Dermis microvascular lymphatic vessel endothelial cell (primary cell): ENCODE results near the gene KCNMB2. TPM values are rescaled to one million over a fixed set of nuclear protein-coding genes. Genes with fewer than 3 reads are reported as not detected.
A peak's percentile ranks its signal among the peaks of the same experiment; 100 is the strongest.
"Not testable (repeated sequence)": the region's sequence is repeated elsewhere in the genome, so short reads cannot be mapped to it uniquely, and the experiment has no call there.

Experiments
- DNase-seq, 2 donors: peaks; one replicate each; pipeline versions ENCODE4 v3.0.0 to v3.0.0-alpha.2; 2010; ENCODE audit warnings: low read depth in 2 of 2
- total RNA-seq: library from RNA; depleted of rRNA; stranded (reverse); fragments of >200 nt; gene quantifications from 2 replicates; pipeline ENCODE4 v1.2.1, GENCODE V29; 2014

The KCNMB2 gene
- total RNA-seq, 1 donor from 2014 or later = not detected

DNA sequence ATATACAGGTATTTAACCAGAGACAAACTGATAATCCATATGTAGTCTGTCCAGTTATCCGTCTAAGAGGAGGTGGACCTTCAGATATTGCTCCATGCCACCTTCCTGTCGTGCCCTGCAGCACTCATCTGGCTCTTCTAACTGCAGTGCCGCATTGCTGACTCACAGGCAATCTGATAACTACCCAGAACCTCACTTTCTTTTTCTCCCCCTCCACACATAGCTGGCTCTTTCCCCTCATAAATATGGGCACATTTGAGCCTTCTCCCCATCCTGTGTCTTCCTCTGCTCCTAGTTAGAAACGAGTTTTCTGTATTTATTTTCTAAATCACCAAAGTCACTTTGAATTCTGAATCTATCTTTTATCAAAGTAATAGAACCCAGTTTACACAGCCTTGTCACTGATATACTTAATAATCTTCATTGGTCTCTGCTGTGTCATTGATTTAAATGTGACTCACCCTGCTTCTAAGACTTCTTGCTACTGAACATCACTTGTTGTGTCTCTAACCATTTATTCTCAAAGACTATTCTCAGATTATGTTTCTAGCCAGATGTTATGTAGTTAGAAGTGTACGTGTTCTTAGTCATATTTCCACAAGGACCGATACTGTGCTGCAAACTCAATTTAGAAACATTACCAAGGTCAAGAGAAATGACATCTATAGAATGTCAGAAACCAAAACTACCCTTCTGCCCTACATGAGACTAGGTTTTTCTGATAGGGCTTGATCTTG lies 17.4 kb upstream of the KCNMB2 start:
- DNase-seq = no peak

DNA sequence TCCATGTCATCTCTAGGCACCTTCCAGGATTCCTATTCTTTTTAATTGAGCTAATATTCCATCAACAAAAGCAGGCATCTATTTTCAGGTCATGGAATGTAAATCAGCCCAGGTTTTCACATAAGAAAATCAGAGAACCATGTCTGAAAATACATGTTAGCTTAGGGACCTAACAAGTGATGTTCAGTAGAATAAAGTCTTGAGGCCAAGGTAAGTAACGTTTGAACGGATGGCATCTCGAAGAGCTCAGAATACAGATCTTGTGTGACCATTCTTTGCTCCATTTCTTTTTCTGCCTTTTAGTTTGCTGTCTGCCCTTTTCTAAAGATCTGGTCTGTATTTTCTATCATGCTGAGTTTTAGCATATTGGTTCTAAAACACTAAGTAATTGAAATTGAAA lies 16.5 kb upstream of the KCNMB2 start:
- DNase-seq = no peak

DNA sequence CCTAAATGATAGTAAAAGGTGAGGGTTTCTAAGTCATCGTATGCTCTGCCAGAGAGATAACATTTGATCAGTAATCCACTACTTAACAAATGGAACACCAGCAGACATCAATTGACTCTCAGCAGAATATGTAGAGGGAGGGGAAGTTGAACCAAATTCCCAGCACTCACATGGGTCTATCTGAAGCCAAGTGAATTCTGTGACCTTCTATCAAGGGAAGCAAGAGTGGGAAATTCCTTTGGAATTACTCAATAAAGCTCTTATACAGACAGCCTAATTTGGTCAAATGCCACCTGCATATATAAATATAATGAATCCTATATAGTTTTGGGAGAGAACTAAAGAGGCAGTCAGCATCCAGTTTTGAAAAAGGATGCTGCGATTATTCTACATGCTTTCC lies 15.8 kb upstream of the KCNMB2 start:
- DNase-seq = no peak

DNA sequence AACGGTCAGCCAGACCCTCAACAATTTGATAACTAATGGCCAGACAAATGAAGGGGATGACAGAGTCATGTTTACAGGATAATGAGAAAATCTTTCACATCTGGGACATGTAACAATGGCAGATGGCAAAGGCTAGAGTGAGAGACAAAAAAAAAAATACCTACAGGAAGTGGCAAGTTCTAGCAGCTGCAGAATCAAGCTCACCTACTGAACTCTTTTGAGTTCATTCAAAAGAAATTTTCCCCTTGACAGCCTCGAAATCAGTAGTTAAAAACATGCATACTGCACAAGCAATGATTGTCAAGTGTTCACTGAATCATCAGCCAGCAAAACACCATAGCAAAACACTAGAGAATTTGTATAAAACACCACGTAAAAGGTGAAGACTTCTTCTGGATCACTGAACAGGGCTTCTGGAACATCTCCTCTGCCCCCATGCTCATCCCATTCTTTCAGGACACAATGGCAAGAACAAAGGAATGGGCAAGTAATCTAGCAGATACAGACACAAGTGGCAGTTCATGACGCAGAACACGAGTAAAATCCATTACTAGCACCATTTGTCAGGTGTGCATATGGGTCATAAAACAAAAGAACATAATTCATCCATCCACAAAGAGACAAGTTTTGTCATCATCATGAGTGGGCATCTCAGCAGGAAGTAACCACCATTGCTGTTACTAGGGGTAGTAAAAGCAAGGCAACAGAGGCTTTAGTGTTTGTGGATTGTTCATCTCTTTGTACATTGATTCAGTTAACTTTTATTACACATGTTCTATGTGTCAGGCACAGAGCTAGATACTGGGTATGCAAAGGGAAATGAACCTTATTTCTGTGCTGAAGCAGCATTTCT lies 13.8 kb upstream of the KCNMB2 start:
- DNase-seq = no peak

DNA sequence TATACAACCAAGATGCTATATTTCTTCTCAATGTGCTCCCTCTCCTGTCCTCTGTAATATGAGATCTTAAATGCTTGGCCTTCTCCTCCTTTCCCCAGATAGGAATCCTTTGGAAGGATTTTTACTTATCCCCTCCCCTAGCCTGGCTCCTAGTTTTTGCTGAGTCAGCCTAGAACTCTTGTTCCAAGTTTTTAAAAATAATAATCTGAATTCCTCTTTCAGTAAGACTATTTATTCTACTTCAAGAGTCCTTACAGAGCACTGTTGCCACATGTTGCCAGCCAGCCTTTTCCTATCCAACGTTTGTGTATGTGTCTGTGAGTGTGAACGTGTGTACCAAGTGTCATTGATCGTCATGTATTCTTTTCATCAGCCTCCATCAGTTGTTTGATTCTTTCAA lies 11.0 kb upstream of the KCNMB2 start:
- no peak for DNase-seq

DNA sequence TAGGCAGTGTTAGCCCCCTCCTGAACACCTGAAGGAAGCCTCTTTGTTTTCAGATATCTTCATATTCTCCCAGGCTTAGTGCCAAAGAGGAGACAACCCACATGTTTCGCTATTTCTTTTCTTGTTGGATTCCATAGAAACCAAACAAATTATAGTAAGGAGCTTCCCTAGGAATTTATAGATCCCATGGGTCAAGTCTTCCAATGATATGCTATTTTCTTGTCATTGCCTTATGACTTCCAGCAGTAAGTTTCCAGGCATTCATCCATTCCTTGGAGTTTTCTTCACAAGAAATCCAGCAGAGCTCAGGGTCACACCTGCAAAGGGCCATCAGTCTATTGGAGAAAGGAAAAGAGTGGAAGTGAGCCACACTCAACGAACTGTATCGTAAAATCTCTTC lies 9.9 kb upstream of the KCNMB2 start:
- DNase-seq = no peak

DNA sequence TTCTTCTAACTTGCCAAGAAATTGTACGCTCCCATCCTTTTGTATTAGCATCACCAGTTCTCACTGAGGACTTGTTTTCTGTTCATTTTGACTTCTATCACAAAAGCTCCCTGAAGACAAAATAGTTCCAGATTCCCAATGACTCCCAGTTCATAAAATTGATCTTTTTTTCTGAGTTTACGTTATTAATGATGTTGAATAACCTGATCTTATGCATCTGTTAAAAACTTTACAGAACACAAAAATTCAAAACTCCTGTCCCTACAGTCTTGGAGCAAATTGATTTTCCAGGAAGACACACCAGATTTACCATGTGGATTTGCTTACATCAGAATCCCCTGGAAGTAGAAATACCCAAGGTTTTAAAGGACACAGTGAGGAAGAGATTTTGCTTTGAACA lies 8.3 kb upstream of the KCNMB2 start:
- DNase-seq = no peak

DNA sequence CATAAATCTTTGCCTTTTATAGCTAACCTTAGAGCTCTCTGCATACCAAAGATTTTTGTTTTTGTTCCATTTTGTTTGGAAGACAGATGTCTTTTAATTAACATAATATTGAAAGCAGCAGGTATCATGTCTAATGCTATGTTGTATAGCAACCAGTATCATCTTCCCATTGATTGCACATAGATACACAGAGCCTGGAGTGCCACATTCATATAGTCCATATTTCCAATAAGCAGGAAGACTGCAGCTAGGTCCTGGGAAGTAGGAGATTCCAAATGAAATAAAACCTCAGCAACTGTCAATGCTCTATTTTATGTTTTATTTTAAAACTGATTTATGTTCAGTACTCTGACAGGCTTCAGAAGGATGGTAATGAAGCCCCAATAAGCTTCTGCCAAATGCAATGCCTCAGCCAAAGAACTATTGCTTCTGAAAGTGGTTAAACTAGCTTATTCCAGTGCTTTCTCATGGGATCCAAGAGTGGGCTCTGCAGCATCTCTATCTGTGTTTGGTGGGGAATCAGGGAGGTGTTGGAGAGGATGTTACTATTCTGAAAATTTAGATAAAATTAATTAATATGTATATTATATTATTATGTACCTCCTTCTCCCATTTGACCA lies 6.5 kb upstream of the KCNMB2 start:
- no peak for DNase-seq

DNA sequence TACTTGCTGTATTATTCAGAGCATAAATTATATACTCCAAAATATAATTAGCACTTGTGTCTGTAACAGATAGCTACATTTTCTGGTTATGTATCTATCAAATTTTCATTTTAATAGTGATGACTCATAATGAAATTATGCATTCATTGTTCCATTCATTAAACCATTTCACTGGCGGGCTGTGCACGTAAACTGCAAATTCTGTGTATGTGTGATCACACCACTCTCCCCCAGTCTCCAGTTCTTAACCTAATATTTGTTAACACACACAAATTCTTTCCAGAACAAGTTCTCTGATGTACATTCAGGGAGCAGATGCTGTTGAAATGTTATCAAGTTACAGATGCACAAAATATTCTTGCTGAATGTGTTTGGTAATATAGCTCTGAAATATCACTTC lies 3.8 kb upstream of the KCNMB2 start:
- peak in 1 of 2 donors; percentile 8 for DNase-seq

DNA sequence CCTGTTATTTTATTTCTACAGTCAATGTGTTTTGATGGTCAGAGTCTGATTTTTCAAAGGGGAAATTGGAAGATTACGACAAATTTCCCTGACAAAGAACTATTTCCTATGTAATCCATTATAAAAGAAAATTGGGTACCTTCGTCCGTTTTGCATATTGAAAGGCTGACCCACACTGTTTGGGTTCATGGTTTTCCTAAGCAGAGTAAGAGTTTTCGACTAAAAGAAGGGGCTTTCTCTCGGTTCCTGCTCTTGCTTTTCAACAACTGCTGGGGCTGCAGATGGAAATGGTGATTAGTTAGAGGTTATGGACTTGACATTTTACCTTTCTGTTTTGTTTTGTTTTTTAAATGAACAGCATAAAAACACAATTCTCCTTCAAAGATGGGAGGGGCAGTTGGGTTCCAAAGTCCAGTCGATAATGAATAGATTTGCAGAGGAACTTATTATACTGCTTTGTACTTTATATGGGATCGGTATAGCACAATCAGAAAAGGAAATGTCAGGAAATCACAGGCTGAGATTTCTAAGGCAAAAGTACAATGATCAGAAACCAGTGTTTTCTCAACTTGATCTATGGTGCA lies 978 bp downstream of the KCNMB2 start:
- DNase-seq = no peak

DNA sequence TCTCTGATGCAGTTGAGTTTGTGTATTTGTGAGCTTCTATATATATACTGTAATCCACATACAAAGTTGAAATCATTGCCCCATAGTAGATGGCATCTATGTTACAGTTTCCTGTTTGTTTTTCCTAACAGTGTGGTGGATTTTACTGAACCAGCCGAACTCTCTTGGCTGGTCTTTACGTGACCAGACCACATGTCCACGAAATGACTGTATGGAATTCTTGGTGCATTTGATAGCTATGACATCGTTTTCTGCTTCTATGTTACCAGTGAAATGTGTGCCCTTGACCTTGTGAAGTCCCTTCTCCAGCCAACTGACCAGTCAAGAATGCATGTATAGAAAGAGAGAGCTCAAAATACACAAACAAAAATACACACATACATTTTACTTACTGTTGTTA lies 1.8 kb downstream of the KCNMB2 start:
- no peak for DNase-seq

DNA sequence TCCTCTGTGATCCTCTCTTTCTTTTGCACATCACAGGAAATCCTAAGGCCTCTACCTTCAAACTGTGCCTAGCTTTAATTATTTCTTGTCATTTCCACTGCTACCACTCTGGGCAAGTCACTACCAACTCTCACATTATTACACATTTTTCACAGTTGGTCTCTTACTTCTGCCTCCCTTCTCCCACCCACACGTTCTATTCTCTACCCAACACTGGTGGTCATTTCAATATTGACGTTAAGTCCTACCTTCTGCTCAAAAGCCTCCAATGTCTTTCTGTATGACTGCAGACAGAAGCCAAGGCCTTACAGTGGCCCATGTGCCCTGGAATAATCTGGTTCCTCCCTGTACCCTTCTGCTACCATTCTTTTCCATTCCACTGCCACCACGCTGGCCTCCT lies 3.9 kb downstream of the KCNMB2 start:
- no peak for DNase-seq

DNA sequence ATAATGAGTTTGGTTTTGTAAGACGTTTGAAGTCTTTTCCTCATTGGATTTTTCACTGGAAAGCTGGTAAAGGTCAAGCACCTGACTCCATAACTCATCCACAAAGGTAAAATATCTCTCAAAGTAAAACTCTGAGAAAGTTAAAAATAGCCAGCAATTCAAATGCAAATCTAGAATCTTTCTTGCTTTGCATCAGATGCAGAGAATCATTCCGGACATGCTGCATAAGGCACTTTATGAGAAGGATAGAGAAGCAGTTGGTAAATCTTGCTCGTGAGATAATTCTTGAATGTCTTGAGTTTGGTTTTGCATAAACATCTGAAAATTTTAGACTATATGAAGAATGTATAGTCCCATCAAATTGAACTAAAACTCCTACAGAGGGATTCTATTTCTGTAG lies 9.1 kb downstream of the KCNMB2 start:
- no peak for DNase-seq

DNA sequence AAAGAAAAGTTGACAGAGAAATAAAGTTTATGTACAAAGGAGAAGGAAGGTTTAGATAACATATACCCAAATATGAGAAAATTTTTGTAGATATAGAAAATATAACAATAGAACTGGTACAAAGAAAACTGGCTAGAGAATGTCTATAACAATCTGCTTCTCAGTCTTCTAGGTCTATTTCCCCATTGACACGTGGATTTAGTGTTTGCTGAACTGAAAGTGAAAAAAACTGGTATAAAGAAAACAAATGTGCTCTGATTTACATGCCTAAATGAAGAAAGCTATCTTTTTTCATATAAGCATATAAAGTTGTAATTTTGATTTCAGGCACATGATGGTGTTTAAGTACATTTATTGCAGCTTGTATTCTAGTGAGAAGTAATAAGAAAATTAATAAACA lies 9.8 kb downstream of the KCNMB2 start:
- DNase-seq = no peak

DNA sequence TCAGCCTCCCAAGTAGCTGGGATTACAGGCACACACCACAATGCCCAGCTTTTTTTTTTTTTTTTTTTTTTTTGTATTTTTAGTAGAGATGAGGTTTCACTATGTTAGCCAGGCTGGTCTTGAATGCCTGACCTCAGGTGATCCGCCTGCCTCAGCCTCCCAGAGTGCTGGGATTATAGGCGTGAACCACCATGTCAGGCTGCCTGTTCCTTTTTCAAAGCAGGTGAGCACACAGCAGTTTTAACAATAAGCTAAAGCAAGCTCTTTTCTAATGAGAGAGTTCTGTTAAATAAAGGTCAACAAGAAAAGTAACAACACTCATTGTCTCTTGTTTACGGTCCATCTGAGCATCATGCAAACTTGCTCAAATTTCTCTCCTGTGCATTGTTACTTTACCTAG lies 13.2 kb downstream of the KCNMB2 start:
- not testable (repeated sequence) for DNase-seq

DNA sequence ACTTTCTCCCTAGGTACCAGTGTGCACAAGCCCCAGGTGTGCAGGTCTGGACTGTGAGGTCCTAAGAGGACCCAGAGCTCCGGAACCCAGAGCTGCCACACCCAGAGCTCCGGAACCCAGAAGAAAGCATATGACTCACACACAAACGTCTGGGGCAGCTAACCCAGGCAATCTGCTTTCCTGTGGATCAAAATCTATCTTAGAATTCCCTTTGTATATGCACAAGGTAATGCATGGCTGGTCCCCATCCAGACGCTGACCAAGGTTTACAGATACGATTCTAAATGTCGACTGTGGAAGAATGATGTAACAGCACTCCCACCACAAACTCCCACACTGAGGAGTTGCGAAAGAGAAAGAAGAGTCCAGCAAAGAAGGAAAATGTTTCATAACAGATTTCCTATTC lies 15.7 kb downstream of the KCNMB2 start:
- no peak for DNase-seq

DNA sequence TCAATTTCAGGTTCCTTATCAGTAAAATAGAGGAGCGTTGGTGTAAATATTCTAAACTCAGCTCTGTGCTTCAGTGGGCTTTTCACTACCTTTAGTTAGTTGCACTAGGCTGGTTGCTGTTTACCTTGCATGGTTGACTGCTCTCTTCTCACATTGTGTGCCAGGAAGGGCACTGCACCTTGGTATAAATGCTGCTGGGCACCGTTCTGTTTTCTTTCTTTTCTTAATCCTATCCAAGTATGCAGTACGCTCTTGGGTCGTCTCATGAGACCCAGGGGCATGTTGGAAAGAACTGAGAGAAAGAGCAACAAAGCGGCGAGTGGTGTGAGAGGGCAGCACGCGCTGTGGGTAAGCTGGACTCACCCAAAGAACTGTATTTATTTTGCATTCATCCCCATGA lies 22.4 kb downstream of the KCNMB2 start:
- no peak for DNase-seq

DNA sequence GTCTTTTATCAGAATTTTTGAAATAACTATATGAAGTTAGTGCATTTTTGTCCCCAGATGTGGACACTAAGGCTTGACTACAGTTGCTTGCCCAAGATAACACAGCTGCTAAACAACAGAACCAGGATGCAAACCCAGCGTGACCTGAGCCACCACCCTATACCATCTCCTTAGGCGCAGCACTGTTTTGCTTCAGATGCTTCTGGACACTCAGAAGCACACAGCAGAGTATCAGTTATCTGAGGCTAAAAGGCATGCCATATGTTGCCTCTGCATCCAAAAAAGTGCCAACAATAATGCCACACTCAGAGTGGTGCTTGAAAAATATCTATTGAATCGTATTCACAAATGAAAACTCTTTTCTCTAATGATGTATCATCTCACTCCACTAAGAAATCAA lies 24.5 kb downstream of the KCNMB2 start:
- DNase-seq = no peak

DNA sequence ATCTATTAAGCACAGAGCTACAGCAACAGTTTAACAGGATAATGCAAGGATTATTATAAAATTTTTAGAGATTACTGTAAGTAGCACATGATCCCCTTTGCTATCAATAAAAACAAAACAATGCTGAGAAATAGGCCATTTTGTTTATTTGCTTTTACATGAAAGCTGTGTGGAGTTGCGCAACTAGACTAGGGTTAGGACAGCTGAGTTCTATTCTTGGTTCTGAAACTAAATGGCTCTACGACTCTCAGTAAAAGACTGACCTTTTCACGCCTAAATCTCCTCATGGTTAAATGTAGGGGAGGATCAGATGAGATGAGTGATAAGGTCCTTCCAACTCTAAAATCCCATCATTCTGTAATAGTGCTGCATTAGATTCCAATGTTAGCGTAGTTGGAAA lies 25.0 kb downstream of the KCNMB2 start:
- DNase-seq = no peak

DNA sequence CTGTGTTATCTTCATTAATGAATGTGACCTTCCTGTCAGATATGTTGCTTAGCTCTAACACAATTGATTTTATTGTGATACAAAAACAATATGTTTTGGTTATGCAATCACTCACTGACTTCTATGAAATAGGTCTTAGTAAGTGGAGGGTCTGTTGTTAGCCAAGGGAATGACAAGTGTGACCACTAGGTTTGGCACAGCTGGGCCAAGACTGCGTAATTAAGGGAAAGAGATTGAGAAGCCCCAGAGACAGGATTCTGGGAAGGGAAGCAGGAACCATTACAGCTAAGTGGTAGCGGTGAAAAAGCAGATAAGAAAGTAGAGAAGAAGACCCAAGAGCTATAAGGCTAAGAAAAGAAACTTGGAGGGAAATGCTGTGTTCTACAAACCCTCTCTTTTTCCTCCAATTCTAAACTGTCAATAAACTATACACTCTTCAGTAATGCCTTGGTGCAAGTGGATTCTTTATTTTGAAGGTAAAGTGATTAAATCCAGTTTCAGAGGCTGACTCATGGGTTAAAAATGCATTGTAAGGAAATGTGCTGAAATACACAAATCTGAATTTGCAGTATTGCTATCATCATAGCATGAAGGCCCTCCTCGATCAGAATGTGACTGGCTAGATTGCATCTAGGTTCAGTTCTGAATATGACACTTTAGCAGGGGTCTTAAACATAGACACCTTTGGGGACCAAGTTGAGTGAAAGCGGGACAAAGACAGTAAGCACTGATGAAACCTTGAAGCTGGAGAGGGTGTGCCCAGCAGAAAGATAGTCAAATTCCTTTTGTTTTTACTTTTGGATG lies 26.1 kb downstream of the KCNMB2 start:
- DNase-seq = peak in 1 of 2 donors; percentile 6

DNA sequence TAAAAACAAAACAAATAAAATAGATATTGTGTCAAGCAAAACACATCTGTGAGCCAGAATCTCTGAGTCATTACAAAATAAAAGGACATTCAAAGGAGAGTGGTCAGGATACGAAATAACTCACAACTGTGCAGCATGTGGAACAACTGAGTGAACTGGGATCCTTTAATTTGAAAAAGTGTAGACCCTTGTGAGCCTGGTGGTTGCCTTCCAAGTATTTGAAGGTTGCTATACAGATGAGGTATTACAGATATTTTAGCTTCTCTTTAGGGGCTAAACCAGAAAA lies 26.7 kb downstream of the KCNMB2 start:
- no peak for DNase-seq

DNA sequence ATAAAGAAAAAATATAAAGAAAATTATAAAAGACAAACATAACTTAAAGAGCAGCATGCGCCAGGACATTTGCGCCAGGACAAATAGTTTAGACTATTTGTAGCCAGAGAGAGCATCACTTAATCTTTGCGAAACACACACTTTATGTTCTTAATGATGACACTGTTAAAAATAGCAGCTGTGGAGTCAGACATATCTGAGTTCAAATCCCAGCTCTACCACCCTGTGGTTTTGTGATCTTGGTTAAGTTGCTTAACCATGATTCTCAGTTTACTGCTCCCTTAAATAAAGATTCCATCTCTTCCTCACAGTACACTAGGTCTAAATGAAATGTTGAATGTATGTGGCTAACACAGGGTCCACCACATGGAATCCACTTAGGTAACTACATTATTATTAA lies 31.4 kb downstream of the KCNMB2 start:
- DNase-seq = no peak
